K562 (cell line): ENCODE data around the gene MYLK4. TPM values are rescaled to one million over a fixed set of nuclear protein-coding genes. Genes with fewer than 3 reads are reported as not detected.

ENCODE experiments used
- ADNP ChIP-seq: fragments of 200-800 bp; sonication (Bioruptor generic); IDR thresholded peaks from 2 replicates; pipeline ENCODE4 v1.6.1; 2016; ENCODE audit warnings: missing genetic modification characterization, missing compliant biosample characterization
- ARID1B ChIP-seq: fragments of 450-650 bp; IDR thresholded peaks from 2 replicates; pipeline ENCODE4 v1.6.1; 2016; ENCODE audit warnings: antibody characterized with exemption, mild to moderate bottlenecking, inconsistent platforms
- BHLHE40 ChIP-seq: IDR thresholded peaks from 2 replicates; pipeline ENCODE4 v1.6.1; 2011; ENCODE audit warnings: low read length, improper control_type of control experiment
- CHD2 ChIP-seq: IDR thresholded peaks from 2 replicates; pipeline ENCODE4 v1.6.1; 2011; ENCODE audit warnings: low read depth, low read length
- NCOR1 ChIP-seq: fragments of 450-650 bp; IDR thresholded peaks from 2 replicates; pipeline ENCODE4 v1.6.1; 2016; ENCODE audit warnings: mild to moderate bottlenecking, moderate library complexity
- SMARCA4 ChIP-seq: fragments of 450-650 bp; IDR thresholded peaks from 2 replicates; pipeline ENCODE4 v1.6.1; 2016
- SNRNP70 ChIP-seq: fragments of 200-400 bp; formaldehyde crosslinking; optimal IDR thresholded peaks from 2 replicates; pipeline ENCODE3; 2017; ENCODE audit warnings: low read depth, low read length
- TAF7 ChIP-seq: fragments of 450-650 bp; IDR thresholded peaks from 2 replicates; pipeline ENCODE4 v1.6.1; 2016; ENCODE audit warnings: missing genetic modification characterization, missing compliant biosample characterization
- TCF3 ChIP-seq: sonication (generic); formaldehyde crosslinking; IDR thresholded peaks from 2 replicates; pipeline ENCODE4 v1.4.0; 2020; ENCODE audit warnings: mild to moderate bottlenecking, missing genetic modification reagents
- U2AF2 ChIP-seq: fragments of 200-400 bp; formaldehyde crosslinking; optimal IDR thresholded peaks from 2 replicates; pipeline ENCODE3; 2017; ENCODE audit warnings: low read depth, mild to moderate bottlenecking, low read length
- USF1 ChIP-seq: sonication (generic); formaldehyde crosslinking; IDR thresholded peaks from 2 replicates; pipeline ENCODE4 v1.9.0; 2022; ENCODE audit warnings: mild to moderate bottlenecking, missing genetic modification reagents
- ZMIZ1 ChIP-seq, 2 experiments: fragments of 150-350 bp in 1 of 2; IDR thresholded peaks; 2 replicates each; pipeline ENCODE4 v1.6.1; 2012 to 2016; ENCODE audit warnings: low read depth in 2 of 2, low read length in 2 of 2, mild to moderate bottlenecking in 1 of 2, moderate library complexity in 1 of 2
- ZNF165 ChIP-seq: fragments of 250-450 bp; sonication (Bioruptor Pico); IDR thresholded peaks from 2 replicates; pipeline ENCODE4 v1.4.0; 2020; ENCODE audit warnings: borderline replicate concordance
- ZNF584 ChIP-seq: fragments of 200-800 bp; sonication (Bioruptor generic); IDR thresholded peaks from 2 replicates; pipeline ENCODE4 v1.6.1; 2016; ENCODE audit warnings: low read depth, mild to moderate bottlenecking, missing genetic modification characterization, missing compliant biosample characterization
- ZNF639 ChIP-seq, 2 experiments: fragments of 200-800 bp in 1 of 2; sonication (Bioruptor generic) in 1 of 2; sonication (generic) in 1 of 2; formaldehyde crosslinking in 1 of 2; IDR thresholded peaks in 1 of 2; conservative IDR thresholded peaks in 1 of 2; 2 replicates each; pipeline versions ENCODE4 v1.5.0 to v1.6.1; 2016 to 2020; ENCODE audit warnings: missing compliant biosample characterization in 1 of 2, missing genetic modification characterization in 1 of 2, missing genetic modification reagents in 1 of 2
- polyA plus RNA-seq, 8 experiments: library from polyadenylated mRNA; depleted of rRNA in 4 of 8; stranded (reverse) in 5 of 8; unstranded in 3 of 8; fragments of >200 nt; fragmentation: Nextera tagmentation in 2 of 8; fragmentation: Illumina TruSeq in 1 of 8; extraction: Ambion mirVana in 2 of 8; extraction: Trizol in 1 of 8; gene quantifications; 2 replicates each; pipeline versions ENCODE4 v1.2.1 to v1.2.3, GENCODE V29; 2011 to 2014; ENCODE audit warnings: inconsistent platforms in 1 of 8, missing spikeins in 1 of 8
- total RNA-seq, 7 experiments: library from RNA; depleted of rRNA in 6 of 7; stranded (reverse); fragments of >200 nt in 6 of 7; fragmentation: Illumina TruSeq in 2 of 7; extraction: Trizol in 2 of 7; gene quantifications; 2 replicates each; pipeline versions ENCODE4 v1.2.1 to v1.2.3, GENCODE V29; 2011 to 2021; ENCODE audit warnings: low replicate concordance in 1 of 7

MYLK4 gene
- total and polyA plus RNA-seq, 9 of the 15 experiments (the other 6 are each of a cell fraction or from before 2014, with no cell fraction given) = 0.01 to 0.15 (median 0.06) TPM

- TF ChIP-seq ZMIZ1 (IDR thresholded peaks at IDR 0.05; ENCODE audit: low read depth in 2 of 2, low read length in 2 of 2) (no peak), ZNF639 (CRISPR knock-in tag; conservative IDR thresholded peaks at IDR 0.05 in 1 of 2, IDR thresholded peaks at IDR 0.05 in 1 of 2) (0 out of 4 replicates have a peak, but pooled peaks of 1 of the 2 experiments have one; percentile 21), U2AF2 (no peak), SMARCA4 (peak; percentile 31; the same call in 1 of the 2 replicates), CHD2 (no peak), SNRNP70 (no peak), ARID1B (peak; percentile 54; the same call in 1 of the 2 replicates), ZNF165 (CRISPR knock-in tag) (no peak), ZNF584 (CRISPR knock-in tag) (no peak), BHLHE40 (peak; percentile 51), USF1 (no peak), TAF7 (tag) (no peak), ADNP (tag) (0 out of 2 replicates have a peak, but pooled peaks have one; percentile 31), TCF3 (peak; percentile 43; the same call in 1 of the 2 replicates), NCOR1 (peak; percentile 35; the same call in 1 of the 2 replicates)
These were observed 32.2 kb downstream of the MYLK4 start (continued) for GRCh38 chr6:2718334-2719092.
